Common myeloid progenitor, CD34-positive (primary cell): ENCODE results near the gene CDH1.

Experiments
- CTCF ChIA-PET: fragments of 350-600 bp; sonication (Branson Sonifier 250); formaldehyde crosslinking; loops from one replicate; lab custom pipeline; 2021; ENCODE audit warnings: antibody characterized with exemption; lab: Charles Lee
- POLR2A ChIA-PET: fragments of 350-600 bp; sonication (Branson Sonifier 250); formaldehyde crosslinking; loops from one replicate; lab custom pipeline; 2021; ENCODE audit warnings: antibody characterized with exemption; lab: Charles Lee
- DNase-seq, 3 donors: peaks; one replicate each; pipeline versions ENCODE4 v3.0.0 to v3.0.0-alpha.2; 2013
- H3K27ac ChIP-seq, 2 experiments: 1 replicate in 1 of 2; 2 replicates in 1 of 2; pipeline ENCODE4 v1.7.0; 2013; ENCODE audit warnings: inconsistent platforms in 2 of 2, low read length in 2 of 2, mild to moderate bottlenecking in 2 of 2, low read depth in 1 of 2, moderate library complexity in 1 of 2; ENCODE audit not compliant: severe bottlenecking in 2 of 2, insufficient read depth in 1 of 2, poor library complexity in 1 of 2
- H3K27me3 ChIP-seq, 5 experiments: replicated peaks in 2 of 5; 1 replicate in 3 of 5; 2 replicates in 2 of 5; pipeline versions ENCODE4 v1.6.1 to v1.7.0; 2013; ENCODE audit warnings: low read length in 4 of 5, mild to moderate bottlenecking in 2 of 5, moderate library complexity in 2 of 5, inconsistent platforms in 1 of 5; ENCODE audit not compliant: insufficient read depth in 5 of 5, control insufficient read depth in 4 of 5
- H3K36me3 ChIP-seq, 4 experiments: 1 replicate in 2 of 4; 2 replicates in 2 of 4; pipeline versions ENCODE4 v1.6.1 to v1.7.0; 2013; ENCODE audit warnings: low read length in 3 of 4, control low read depth in 1 of 4, mild to moderate bottlenecking in 1 of 4; ENCODE audit not compliant: control insufficient read depth in 4 of 4, insufficient read depth in 4 of 4
- H3K4me1 ChIP-seq, 4 experiments: 1 replicate in 3 of 4; 2 replicates in 1 of 4; pipeline versions ENCODE4 v1.6.1 to v1.7.1; 2013; ENCODE audit warnings: low read length in 3 of 4, mild to moderate bottlenecking in 3 of 4, control low read depth in 1 of 4, inconsistent platforms in 1 of 4, moderate library complexity in 1 of 4; ENCODE audit not compliant: control insufficient read depth in 4 of 4, insufficient read depth in 4 of 4; ENCODE audit errors: control extremely low read depth in 1 of 4
- H3K4me3 ChIP-seq, 7 experiments: 1 replicate in 4 of 7; 2 replicates in 3 of 7; pipeline versions ENCODE4 v1.5.1 to v1.7.0; 2013; ENCODE audit warnings: mild to moderate bottlenecking in 7 of 7, low read length in 6 of 7, moderate library complexity in 6 of 7, inconsistent platforms in 2 of 7, low read depth in 2 of 7, control low read depth in 1 of 7; ENCODE audit not compliant: insufficient read depth in 4 of 7, control insufficient read depth in 1 of 7; ENCODE audit errors: extremely low read depth in 1 of 7
- H3K9me3 ChIP-seq, 5 experiments: 1 replicate in 4 of 5; 2 replicates in 1 of 5; pipeline versions ENCODE4 v1.6.1 to v1.7.1; 2013; ENCODE audit warnings: low read length in 4 of 5, mild to moderate bottlenecking in 2 of 5, inconsistent platforms in 1 of 5, low read depth in 1 of 5, moderate library complexity in 1 of 5; ENCODE audit not compliant: control insufficient read depth in 4 of 5, insufficient read depth in 2 of 5; ENCODE audit errors: control extremely low read depth in 1 of 5
- WGBS: methylation state at CpG from one replicate; pipeline ENCODE4 v1.1.5; 2013; ENCODE audit not compliant: insufficient coverage; 5-methylcytosine and 5-hydroxymethylcytosine counted together

CDH1 gene

GRCh38 chr16:68737730-68738629, 888 bp downstream of the CDH1 start:
- H3K27ac ChIP-seq: no peak overlapping the region
- H3K27me3 ChIP-seq: peaks cover 0 to 45% (median 17%) of the 10 kb centered on the region in 5 experiments
- DNase-seq: no peak
- POLR2A ChIA-PET: interaction anchor here (0.6 kb wide), 1 partner anchor 16 kb away, joined by 3 read pairs; no protein-coding TSS in a partner anchor
- H3K9me3 ChIP-seq: peaks cover 0 to 5% (median 0%) of the 10 kb centered on the region in 5 experiments
- peaks cover 0 to 17% (median 13%) of the 10 kb centered on the region in 4 experiments for H3K4me1 ChIP-seq
- 21% methylated on average over 55 of the region's 58 CpGs for WGBS
- CTCF ChIA-PET: interaction anchor here (0.6 kb wide), 2 partner anchors 27 to 38 kb away, joined by 3 read pairs; no protein-coding TSS in a partner anchor
- H3K36me3 ChIP-seq: no peaks in the 10 kb centered on the region
- H3K4me3 ChIP-seq: peak overlapping the region in 4 of 7 experiments; percentile 15 to 60 (median 39)

- H3K27me3 ChIP-seq: peaks cover 0 to 37% (median 17%) of the 10 kb centered on the region in 5 experiments
- peak overlapping the region in 1 of 2 experiments; percentile 19 for H3K27ac ChIP-seq
- ChIA-PET POLR2A (no interaction called here), CTCF (no interaction called here)
- no peak overlapping the region for H3K4me3 ChIP-seq
- no peaks in the 10 kb centered on the region for H3K36me3 ChIP-seq
- peaks cover 0 to 5% (median 0%) of the 10 kb centered on the region in 5 experiments for H3K9me3 ChIP-seq
- 47% methylated on average over 3 of the region's 7 CpGs for WGBS
- DNase-seq: no peak
- H3K4me1 ChIP-seq: peaks cover 0 to 18% (median 13%) of the 10 kb centered on the region in 4 experiments
Measured at GRCh38 chr16:68739964-68740627, 3.0 kb downstream of the CDH1 start.

- Histone ChIP-seq H3K4me3 (no peak overlapping the region), H3K4me1 (peaks cover 0 to 18% (median 13%) of the 10 kb centered on the region in 4 experiments), H3K9me3 (peaks cover 0 to 5% (median 0%) of the 10 kb centered on the region in 5 experiments), H3K27ac (peak overlapping the region in 1 of 2 experiments; percentile 19), H3K27me3 (peaks cover 0 to 33% (median 17%) of the 10 kb centered on the region in 5 experiments), H3K36me3 (no peaks in the 10 kb centered on the region)
- DNase-seq: no peak
- CTCF ChIA-PET: no interaction called here
- POLR2A ChIA-PET: no interaction called here
- WGBS: 90% methylated on average over 4 of the region's 9 CpGs
Measured at GRCh38 chr16:68740628-68741346, 3.7 kb downstream of the CDH1 start.

DNA sequence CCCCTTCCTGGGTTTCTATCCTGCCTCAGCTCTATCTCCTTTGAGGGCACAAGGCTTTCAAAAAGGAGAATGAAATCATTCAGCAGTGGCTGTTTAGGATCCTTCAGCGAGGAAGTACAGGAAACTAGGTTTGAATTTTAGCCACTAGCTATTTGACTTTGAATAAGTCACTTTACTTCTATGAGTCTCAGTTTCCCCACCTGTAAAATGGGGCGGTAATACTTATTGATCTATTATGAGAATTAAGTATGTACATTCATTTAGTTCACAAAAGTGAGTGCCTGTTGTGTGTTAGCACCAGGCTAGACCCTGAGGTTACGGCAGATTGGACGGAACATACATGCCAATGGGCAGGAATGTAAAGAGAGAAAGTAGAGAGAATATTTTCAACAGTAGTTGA, 6.6 kb downstream of the CDH1 start:
- H3K36me3 ChIP-seq: no peaks in the 10 kb centered on the region
- peaks cover 0 to 14% (median 3%) of the 10 kb centered on the region in 4 experiments for H3K4me1 ChIP-seq
- peaks cover 0 to 4% (median 0%) of the 10 kb centered on the region in 5 experiments for H3K27me3 ChIP-seq
- no peaks in the 10 kb centered on the region for H3K9me3 ChIP-seq
- 100% methylated on average over 1 of the region's 4 CpGs for WGBS
- DNase-seq: no peak
- ChIA-PET CTCF (interaction anchor here (1.3 to 1.6 kb wide), 2 partner anchors 11 to 37 kb away, joined by 3 to 4 read pairs; no protein-coding TSS in a partner anchor), POLR2A (no interaction called here)
- H3K4me3 ChIP-seq: no peak overlapping the region
- H3K27ac ChIP-seq: no peak overlapping the region

DNA sequence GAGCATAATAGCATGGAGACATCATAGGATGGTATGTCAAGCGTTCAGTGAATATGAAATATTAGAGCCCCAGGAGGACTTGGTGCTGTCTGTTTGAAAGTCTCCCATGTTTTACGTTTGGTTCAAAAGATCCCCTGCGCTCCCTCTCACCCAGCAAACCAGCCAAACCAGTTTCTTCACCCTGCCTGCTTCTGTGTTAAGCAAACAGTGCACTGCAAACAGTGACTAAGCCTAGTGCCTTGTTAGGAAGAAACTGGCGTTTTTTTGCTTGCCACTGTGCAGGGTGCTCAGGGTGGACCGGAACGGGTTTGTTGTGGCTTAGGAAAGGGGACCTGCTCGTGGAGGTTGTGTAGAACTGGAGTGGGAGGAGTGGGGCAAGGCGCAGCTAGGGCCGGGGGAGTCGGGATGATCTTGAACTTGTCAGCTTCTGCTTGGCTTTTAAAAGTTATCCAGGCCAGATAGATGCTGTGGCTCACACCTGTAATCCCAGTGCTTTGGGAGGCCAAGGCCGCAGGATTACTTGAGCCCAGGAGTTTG, 7.7 kb downstream of the CDH1 start:
- peaks cover 0 to 14% (median 3%) of the 10 kb centered on the region in 4 experiments for H3K4me1 ChIP-seq
- no peaks in the 10 kb centered on the region for H3K27me3 ChIP-seq
- no peak overlapping the region for H3K27ac ChIP-seq
- CTCF ChIA-PET: no interaction called here
- no peaks in the 10 kb centered on the region for H3K9me3 ChIP-seq
- 96% methylated on average over 8 of the region's 11 CpGs for WGBS
- no peak for DNase-seq
- POLR2A ChIA-PET: no interaction called here
- no peak overlapping the region for H3K4me3 ChIP-seq
- H3K36me3 ChIP-seq: no peaks in the 10 kb centered on the region

DNA sequence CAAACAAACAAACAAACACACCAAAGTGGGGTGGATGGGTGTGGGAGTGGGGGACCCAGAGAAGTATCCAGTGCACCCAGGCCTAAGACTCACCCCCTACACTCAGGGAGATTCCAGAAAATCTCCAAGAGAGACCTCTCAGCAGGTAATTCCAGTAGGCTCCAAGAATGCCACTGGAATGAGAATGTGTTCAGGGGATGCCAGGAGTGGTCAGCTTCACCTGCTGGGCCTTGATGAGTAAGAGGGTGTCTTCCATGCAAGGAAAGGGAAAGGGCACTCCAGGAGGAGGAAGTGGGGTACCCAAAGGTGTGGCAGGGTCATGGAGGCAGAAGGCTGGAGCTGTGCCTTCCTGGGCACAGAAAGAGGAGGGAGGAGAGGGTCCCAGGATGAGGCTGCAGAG, 9.9 kb downstream of the CDH1 start:
- no peaks in the 10 kb centered on the region for H3K9me3 ChIP-seq
- no peak overlapping the region for H3K27ac ChIP-seq
- no peak overlapping the region for H3K4me3 ChIP-seq
- no peak for DNase-seq
- H3K36me3 ChIP-seq: no peaks in the 10 kb centered on the region
- ChIA-PET CTCF (no interaction called here), POLR2A (no interaction called here)
- H3K4me1 ChIP-seq: peaks cover 0 to 5% (median 2%) of the 10 kb centered on the region in 4 experiments
- no peaks in the 10 kb centered on the region for H3K27me3 ChIP-seq
